ENCODE results near the gene ZBTB12. TPM values are rescaled to one million over a fixed set of nuclear protein-coding genes. Genes with fewer than 3 reads are reported as not detected.

Gene ZBTB12
- total and polyA plus RNA-seq, 2 of the 13 experiments (the other 11 are each of a cell fraction or from before 2014, with no cell fraction given) = 4.8 to 6.0 TPM

DNA sequence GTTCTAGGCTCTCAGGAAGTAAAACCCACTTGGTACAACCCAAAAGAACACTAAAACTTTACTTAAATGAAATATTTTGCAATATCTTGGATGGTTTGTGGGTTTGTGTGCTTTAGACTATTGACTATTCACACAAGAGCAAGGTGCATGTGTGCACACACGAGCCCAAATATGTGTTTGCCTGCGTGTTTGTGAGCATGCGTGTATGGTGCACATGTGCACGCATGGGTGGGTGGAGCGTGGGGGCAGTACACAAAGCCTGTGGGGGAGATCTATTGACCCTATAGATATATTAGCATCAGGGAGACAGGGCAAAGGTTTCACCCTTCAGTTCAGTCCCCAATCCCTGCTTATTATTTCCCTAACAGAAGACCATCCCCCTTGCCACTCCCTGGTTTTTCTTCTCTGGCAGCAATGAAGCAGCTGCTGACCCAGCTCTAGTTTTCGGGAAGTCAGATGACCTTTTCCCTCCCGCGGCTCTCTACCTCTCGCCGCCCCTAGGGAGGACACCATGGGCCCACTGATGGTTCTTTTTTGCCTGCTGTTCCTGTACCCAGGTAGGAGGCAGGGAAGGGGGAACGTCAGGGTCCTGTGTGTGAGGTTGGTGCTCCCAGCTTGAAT, 25.5 kb upstream of the ZBTB12 start, which contains the start of gene C2 (continued):
- TF ChIP-seq MTA3 (CRISPR knock-in tag; IDR thresholded peaks at IDR 0.05) = no peak
- TF ChIP-seq ZBTB38 (CRISPR knock-in tag; IDR thresholded peaks at IDR 0.05) = peak; percentile 5; the same call in 1 of the 2 replicates
- TF ChIP-seq ZNF878 (CRISPR knock-in tag; IDR thresholded peaks at IDR 0.05) = peak; percentile 90; the same call in 1 of the 2 replicates
- TF ChIP-seq ARID5B (CRISPR knock-in tag; IDR thresholded peaks at IDR 0.05) = peak; percentile 98
- peak; percentile 78 for TF ChIP-seq ZNF746 (CRISPR knock-in tag; IDR thresholded peaks at IDR 0.05)
- TF ChIP-seq ARID4A (CRISPR knock-in tag; IDR thresholded peaks at IDR 0.05; ENCODE audit: borderline replicate concordance) = peak; percentile 83
- TF ChIP-seq TBX2 (CRISPR knock-in tag; IDR thresholded peaks at IDR 0.05; ENCODE audit: borderline replicate concordance) = peak; percentile 90
- no peak for TF ChIP-seq RNF2 (conservative IDR thresholded peaks at IDR 0.05; ENCODE audit: low read depth)
- TF ChIP-seq, protein P1, sequence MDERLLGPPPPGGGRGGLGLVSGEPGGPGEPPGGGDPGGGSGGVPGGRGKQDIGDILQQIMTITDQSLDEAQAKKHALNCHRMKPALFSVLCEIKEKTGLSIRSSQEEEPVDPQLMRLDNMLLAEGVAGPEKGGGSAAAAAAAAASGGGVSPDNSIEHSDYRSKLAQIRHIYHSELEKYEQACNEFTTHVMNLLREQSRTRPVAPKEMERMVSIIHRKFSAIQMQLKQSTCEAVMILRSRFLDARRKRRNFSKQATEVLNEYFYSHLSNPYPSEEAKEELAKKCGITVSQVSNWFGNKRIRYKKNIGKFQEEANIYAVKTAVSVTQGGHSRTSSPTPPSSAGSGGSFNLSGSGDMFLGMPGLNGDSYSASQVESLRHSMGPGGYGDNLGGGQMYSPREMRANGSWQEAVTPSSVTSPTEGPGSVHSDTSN (CRISPR knock-in tag; IDR thresholded peaks at IDR 0.05) = no peak
- TF ChIP-seq MAFK (conservative IDR thresholded peaks at IDR 0.05 in 1 of 2, IDR thresholded peaks at IDR 0.05 in 1 of 2; ENCODE audit: low read length in 2 of 2) = no peak; a peak in 1 of 4 replicates
- TF ChIP-seq ZNF777 (CRISPR knock-in tag; IDR thresholded peaks at IDR 0.05) = no peak
- no peak for TF ChIP-seq CENPBD1 (CRISPR knock-in tag; IDR thresholded peaks at IDR 0.05; ENCODE audit: borderline replicate concordance, low read depth)
- 0 out of 2 replicates have a peak, but pooled peaks have one; percentile 41 for TF ChIP-seq ZSCAN31 (CRISPR knock-in tag; IDR thresholded peaks at IDR 0.05; ENCODE audit: low read depth)
- TF ChIP-seq FOXA3 (CRISPR knock-in tag; IDR thresholded peaks at IDR 0.05) = peak; percentile 98
- TF ChIP-seq ZNF143 (CRISPR knock-in tag; IDR thresholded peaks at IDR 0.05) = peak; percentile 21; the same call in 1 of the 2 replicates
- peak; percentile 23 for TF ChIP-seq NFKBIZ (CRISPR knock-in tag; IDR thresholded peaks at IDR 0.05)
- TF ChIP-seq RBM22 (optimal IDR thresholded peaks at IDR 0.05; ENCODE audit: low read length) = no peak
- TF ChIP-seq ZGPAT (CRISPR knock-in tag; IDR thresholded peaks at IDR 0.05) = peak; percentile 97
- TF ChIP-seq CC2D1A (CRISPR knock-in tag; IDR thresholded peaks at IDR 0.05) = peak; percentile 80; the same call in 1 of the 2 replicates

Measured in HepG2 (cell line).